Panc1 (cell line): ENCODE measurements around the gene TRIP4.

ENCODE experiments used
- SIN3A ChIP-seq: IDR thresholded peaks from 2 replicates; pipeline ENCODE4 v1.6.1; 2012; ENCODE audit warnings: low read depth, mild to moderate bottlenecking, low read length, moderate library complexity, borderline replicate concordance; ENCODE audit not compliant: insufficient read depth
- TF ChIP-seq, protein P1 (sequence below): fragments of 450-650 bp; IDR thresholded peaks from 2 replicates; pipeline ENCODE4 v1.5.1; 2017; ENCODE audit warnings: mild to moderate bottlenecking
- TF ChIP-seq, protein P2 (sequence below), 2 experiments: IDR thresholded peaks; 2 replicates each; pipeline ENCODE4 v1.6.1; 2011 to 2012; ENCODE audit warnings: low read depth in 2 of 2, control low read depth in 1 of 2, low read length in 1 of 2, mild to moderate bottlenecking in 1 of 2, moderate library complexity in 1 of 2; ENCODE audit not compliant: insufficient read depth in 1 of 2

GRCh38 chr15:64460724-64461720 lies 73.4 kb downstream of the TRIP4 start:
- TF ChIP-seq, protein P1, sequence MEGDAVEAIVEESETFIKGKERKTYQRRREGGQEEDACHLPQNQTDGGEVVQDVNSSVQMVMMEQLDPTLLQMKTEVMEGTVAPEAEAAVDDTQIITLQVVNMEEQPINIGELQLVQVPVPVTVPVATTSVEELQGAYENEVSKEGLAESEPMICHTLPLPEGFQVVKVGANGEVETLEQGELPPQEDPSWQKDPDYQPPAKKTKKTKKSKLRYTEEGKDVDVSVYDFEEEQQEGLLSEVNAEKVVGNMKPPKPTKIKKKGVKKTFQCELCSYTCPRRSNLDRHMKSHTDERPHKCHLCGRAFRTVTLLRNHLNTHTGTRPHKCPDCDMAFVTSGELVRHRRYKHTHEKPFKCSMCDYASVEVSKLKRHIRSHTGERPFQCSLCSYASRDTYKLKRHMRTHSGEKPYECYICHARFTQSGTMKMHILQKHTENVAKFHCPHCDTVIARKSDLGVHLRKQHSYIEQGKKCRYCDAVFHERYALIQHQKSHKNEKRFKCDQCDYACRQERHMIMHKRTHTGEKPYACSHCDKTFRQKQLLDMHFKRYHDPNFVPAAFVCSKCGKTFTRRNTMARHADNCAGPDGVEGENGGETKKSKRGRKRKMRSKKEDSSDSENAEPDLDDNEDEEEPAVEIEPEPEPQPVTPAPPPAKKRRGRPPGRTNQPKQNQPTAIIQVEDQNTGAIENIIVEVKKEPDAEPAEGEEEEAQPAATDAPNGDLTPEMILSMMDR, result no peak
- TF ChIP-seq, protein P2, sequence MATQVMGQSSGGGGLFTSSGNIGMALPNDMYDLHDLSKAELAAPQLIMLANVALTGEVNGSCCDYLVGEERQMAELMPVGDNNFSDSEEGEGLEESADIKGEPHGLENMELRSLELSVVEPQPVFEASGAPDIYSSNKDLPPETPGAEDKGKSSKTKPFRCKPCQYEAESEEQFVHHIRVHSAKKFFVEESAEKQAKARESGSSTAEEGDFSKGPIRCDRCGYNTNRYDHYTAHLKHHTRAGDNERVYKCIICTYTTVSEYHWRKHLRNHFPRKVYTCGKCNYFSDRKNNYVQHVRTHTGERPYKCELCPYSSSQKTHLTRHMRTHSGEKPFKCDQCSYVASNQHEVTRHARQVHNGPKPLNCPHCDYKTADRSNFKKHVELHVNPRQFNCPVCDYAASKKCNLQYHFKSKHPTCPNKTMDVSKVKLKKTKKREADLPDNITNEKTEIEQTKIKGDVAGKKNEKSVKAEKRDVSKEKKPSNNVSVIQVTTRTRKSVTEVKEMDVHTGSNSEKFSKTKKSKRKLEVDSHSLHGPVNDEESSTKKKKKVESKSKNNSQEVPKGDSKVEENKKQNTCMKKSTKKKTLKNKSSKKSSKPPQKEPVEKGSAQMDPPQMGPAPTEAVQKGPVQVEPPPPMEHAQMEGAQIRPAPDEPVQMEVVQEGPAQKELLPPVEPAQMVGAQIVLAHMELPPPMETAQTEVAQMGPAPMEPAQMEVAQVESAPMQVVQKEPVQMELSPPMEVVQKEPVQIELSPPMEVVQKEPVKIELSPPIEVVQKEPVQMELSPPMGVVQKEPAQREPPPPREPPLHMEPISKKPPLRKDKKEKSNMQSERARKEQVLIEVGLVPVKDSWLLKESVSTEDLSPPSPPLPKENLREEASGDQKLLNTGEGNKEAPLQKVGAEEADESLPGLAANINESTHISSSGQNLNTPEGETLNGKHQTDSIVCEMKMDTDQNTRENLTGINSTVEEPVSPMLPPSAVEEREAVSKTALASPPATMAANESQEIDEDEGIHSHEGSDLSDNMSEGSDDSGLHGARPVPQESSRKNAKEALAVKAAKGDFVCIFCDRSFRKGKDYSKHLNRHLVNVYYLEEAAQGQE (IDR thresholded peaks at IDR 0.05; ENCODE audit: insufficient read depth in 1 of 2, low read depth in 2 of 2, low read length in 1 of 2), result no peak
- TF ChIP-seq SIN3A, result no peak
